ENCODE data around the gene SLC34A3.

SLC34A3 gene

DNA sequence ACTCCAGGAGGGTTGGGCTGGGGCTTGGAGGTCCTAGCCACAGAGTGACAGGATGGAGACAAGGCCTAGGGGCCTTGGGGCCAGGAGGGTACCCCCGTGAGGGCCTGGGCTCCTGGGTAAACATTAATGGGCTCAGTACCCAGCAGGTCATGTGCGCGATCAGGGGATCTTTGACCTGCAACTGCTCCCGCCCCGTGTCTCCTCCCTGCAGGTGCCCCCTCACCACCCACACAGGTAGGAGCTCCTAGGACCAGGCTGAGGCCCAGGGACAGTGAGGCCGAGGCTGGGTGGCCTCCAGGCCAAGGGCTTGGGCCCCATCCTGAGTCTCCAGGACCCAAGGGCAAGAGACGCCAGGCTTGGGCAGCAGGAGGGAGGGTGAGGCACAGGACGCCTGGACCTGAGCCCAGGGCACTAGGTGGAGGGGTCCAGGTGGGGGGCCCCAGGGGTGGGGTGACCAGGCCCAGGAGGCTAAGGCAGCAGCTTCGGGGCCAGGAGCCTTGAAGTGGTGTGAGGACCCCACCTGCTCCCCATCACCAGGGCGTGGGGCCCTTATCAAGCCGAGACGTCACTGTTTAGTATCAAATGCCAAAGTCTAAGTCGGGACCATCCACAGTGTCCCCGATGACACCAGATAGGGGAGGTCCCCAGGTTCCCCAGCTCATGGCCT, at the start of gene SLC34A3:
Gene SLC34A3, plus strand, starts transcription at position 197 of the 667 bp plus-strand sequence. CDS start 802 bp downstream, outside the sequence.
- DNase-seq (ENCODE audit: low read depth): no peak

- DNase-seq (ENCODE audit: low read depth): no peak
Measured at GRCh38 chr9:137181680-137182079, 49.0 kb upstream of the SLC34A3 start.

DNA sequence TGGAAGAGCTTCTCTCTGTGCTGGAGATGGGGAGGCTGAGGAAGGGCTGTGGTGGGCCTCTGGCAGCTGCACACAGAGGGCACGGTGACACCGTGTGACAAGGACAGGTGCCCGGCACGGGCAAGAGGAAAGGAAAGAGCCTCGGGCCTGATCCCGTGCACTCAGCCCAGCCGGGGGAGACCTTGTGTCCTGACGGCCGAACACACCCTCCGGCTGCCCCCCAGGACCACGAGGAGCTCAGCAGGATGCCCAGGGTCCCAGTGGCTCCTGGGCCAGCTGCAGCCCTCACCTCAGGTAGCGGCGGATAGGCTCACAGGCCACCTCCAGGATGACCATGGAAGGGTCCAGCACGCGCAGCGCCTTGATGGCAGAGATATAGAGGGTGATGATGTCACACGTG, 47.9 kb upstream of the SLC34A3 start:
- no peak for DNase-seq (ENCODE audit: low read depth)

- DNase-seq (ENCODE audit: low read depth): no peak
Measured at GRCh38 chr9:137183980-137184595, 46.6 kb upstream of the SLC34A3 start.

DNA sequence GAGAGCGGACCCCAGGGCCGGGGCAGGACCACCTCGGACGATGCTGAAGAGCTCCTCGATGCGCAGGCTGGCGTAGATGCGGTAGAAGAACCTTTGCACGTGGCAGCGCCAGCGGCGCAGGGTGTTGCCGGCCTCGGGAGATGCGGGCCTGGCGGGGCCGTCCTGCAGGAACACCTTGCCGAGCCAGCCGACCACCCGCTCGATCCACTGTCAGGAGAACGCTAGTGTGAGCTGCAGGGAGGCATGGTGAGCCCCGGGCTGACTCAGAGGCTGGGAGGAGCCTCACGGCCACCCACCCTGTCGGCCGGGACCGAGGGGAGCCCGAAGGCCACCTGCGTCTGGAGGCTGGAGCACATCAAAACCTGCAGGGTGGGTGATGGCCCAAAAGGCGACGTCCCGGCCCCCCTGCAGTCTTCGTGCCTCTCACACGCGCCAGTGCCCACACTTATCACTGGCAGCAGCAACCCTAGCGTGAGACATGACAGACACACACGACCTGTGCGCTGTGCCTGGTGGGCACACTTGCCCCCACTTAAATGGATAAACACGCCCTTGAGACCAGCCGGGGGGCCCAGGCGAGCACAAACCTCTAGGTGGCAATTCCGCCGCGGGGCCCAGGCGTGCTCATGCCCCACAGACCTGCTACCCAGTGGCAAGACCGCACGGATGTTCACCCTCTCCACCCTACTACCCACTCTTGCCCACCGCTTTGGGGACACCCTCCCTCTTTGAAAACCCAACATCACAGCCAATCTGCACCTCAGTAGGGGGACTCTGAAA, 45.6 kb upstream of the SLC34A3 start:
- DNase-seq (ENCODE audit: low read depth): no peak

DNA sequence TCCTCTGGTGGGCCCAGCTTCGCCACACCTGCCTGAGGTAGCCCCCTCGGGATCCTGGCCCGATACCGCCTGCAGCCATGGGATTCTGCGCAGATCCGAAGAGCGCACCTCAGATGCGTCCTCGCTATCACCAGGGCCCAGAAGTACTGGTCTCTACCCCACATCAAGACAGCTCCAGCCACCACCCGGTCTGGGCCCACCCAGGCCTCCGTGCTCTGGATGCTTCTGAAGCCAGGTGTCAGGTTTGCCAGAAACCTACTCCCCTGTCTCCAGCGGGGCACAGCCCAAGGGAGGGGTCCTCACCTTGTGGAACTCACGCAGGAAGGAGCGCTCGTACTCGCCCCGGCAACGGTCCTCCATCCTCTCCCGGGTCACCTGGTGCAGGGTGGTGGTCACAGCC, 44.8 kb upstream of the SLC34A3 start:
- DNase-seq (ENCODE audit: low read depth): no peak

- no peak for DNase-seq (ENCODE audit: low read depth)
Measured at GRCh38 chr9:137186385-137186784, 44.3 kb upstream of the SLC34A3 start.

DNA sequence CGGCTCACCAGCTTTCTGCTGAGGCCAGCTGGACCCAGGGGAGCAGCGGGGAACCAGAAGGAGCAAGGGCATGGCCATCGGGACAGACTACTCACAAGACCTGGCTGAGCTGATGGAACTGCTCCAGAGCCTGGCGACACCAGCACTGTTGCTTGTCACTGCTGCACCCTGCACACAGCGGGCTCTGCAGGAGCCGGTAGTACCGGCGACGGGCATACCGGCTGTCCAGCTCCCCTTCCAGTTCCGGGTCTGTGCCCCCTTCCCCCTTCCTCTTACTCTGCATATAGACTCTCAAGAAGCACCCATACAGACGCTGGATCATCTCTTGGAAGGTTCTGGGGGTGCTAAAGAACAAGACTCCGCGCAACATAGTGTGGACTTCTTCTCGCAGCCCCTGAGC, 43.3 kb upstream of the SLC34A3 start:
- no peak for DNase-seq (ENCODE audit: low read depth)

DNA sequence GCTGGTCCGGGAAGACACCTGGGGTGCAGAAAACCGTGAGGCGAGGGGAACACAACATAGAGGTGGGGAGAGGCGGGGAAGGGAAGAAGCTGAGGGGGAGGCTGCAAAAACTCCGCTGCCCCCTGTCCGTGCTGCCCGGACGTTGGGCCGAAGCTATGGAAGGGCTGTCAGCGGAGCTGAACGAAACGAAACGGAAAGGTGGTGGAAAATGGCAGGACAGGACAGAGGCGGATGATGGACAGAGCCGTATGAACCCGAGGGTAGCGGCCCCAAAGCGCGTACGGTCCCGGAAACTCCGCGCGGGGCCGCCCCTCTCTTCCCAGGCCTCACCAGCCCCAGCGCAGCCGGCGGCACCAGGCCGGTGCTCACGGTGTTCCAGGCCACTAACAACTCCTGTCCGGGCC, 42.6 kb upstream of the SLC34A3 start:
- DNase-seq (ENCODE audit: low read depth): no peak

GRCh38 chr9:137188490-137189296, 42.0 kb upstream of the SLC34A3 start, which contains the start of the genes ANAPC2 and SSNA1:
ANAPC2 (minus strand) TSS chr9:137188560; CDS start chr9:137188532, 28 bp downstream.
SSNA1 (plus strand) TSS chr9:137188676; CDS start chr9:137188727, 51 bp downstream.
- peak; percentile 98 for DNase-seq (ENCODE audit: low read depth)

- no peak for DNase-seq (ENCODE audit: low read depth)
Measured at GRCh38 chr9:137189297-137190295, 41.1 kb upstream of the SLC34A3 start.

- no peak for DNase-seq (ENCODE audit: low read depth)
Measured at GRCh38 chr9:137190315-137190856, 40.3 kb upstream of the SLC34A3 start.

DNA sequence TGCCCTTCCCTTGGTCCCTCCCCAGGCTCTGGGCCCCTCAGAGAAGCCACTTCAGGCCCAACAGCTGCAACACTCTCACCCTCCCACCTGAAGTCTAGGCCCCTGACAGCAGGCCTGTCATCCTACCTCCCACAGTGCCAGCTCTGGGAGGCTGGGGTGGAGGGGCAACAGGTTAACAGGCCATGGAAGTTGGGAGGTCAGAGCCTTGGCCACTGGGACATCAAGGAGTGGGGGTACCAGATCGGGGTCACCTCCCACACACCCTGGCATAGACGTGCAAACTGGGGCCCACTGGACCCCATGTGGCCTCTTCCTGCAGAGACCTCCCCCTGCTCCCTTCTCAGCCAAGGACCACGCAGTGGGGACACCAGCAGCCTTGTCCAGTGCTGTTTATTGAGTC, 39.5 kb upstream of the SLC34A3 start:
- DNase-seq (ENCODE audit: low read depth): no peak

DNA sequence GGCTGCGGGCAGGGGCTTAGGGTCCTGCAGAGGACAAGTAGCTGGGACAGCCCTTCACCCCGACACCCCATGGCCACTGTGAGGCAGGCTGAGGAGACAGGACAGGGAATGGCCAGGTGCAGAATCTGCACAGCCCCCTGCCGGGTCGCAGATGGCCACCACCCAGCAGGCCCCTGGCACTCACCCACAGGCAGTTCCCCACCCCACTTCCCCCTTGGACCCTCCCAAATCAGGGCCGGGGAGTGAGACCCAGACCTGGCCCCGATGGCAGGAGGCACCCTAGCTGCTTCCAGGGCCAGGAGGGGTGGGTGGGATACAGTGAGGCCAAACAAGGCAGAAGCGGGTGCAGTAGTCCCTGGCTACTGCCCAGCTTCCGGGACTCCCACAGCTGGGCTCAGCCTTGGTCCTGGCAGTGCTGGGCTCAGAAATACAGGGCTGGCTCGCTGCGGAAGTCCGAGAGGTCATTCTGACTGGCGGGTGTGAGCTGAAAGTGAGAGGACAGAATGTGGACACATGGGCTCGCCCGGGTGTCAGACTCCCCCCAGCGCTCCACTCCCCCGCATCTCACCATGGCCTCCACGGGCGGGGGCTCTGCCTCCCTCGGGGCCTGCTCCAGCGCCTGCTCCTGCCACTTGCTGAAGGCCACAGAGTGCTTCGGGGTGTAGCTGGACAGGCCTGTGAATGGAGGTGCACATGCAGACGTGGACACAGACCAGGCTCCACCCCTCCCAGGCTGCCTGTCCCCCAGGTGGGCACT, 38.8 kb upstream of the SLC34A3 start:
- DNase-seq (ENCODE audit: low read depth): no peak

- DNase-seq (ENCODE audit: low read depth): no peak
Measured at GRCh38 chr9:137192448-137192780, 38.3 kb upstream of the SLC34A3 start.

DNA sequence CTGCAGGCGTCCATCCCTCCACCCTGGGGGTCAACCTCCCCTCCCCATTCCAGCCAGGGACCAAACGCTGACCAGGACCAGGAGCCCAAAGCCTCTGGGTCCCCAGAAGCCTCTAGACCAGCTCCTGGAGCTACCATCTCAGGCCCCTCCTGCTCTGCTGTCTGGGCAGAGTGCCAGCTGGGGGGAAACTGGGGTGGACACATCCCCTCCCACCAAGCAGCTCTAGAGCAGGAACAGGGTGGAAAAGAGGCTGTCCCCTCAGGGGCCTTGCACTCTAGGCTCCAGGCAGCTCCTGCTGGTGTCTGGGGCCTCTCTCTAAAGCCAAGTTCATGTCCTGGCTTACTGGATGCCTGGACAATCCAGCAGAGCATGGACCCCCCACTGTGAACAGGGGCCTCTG, 37.8 kb upstream of the SLC34A3 start:
- no peak for DNase-seq (ENCODE audit: low read depth)

GRCh38 chr9:137193771-137194170, 36.9 kb upstream of the SLC34A3 start:
- DNase-seq (ENCODE audit: low read depth): no peak

GRCh38 chr9:137194388-137194787, 36.3 kb upstream of the SLC34A3 start:
- no peak for DNase-seq (ENCODE audit: low read depth)

DNA sequence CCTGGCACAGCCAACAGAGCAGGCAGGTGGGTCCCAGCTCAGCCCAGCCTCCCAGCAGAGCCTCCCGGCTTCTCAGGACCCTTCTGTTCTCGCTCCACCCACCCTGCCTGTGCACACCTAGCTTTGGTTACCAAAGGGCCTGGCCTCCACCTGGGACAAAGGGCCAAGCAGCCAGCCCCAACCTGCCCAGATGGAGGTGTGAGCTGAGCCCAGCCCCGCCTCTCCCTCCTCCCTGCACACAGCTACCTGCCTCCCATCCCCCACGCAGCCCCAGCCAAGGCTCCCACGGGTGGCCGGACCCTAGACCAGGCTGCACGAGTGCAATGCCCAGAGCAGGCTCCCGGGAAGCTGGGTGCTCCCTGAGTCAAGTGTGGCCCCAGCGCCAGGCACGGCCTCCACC, 35.8 kb upstream of the SLC34A3 start:
- DNase-seq (ENCODE audit: low read depth): no peak
